Measurements from ENCODE around the gene HYAL1. TPM values are rescaled to one million over a fixed set of nuclear protein-coding genes. Genes with fewer than 3 reads are reported as not detected.
"Not testable (repeated sequence)": the region's sequence is repeated elsewhere in the genome, so short reads cannot be mapped to it uniquely, and the experiment has no call there.

HYAL1 gene
- total RNA-seq, 1 donor from 2014 or later: 1.2 TPM

GRCh38 chr3:50263478-50264382 lies 39.6 kb downstream of the HYAL1 start:
- no peak for DNase-seq (ENCODE audit: extremely low read depth, low read depth, low spot score)

- DNase-seq (ENCODE audit: extremely low read depth, low read depth, low spot score): no peak
Measured at GRCh38 chr3:50262778-50263177, 40.6 kb downstream of the HYAL1 start.

GRCh38 chr3:50262200-50262599 lies 41.2 kb downstream of the HYAL1 start:
- DNase-seq (ENCODE audit: extremely low read depth, low read depth, low spot score): not testable (repeated sequence)

- DNase-seq (ENCODE audit: extremely low read depth, low read depth, low spot score): no peak
Measured at GRCh38 chr3:50261505-50261904, 41.9 kb downstream of the HYAL1 start.

GRCh38 chr3:50260942-50261441 lies 42.4 kb downstream of the HYAL1 start:
- DNase-seq (ENCODE audit: extremely low read depth, low read depth, low spot score): no peak

GRCh38 chr3:50260027-50260941 lies 43.1 kb downstream of the HYAL1 start:
- DNase-seq (ENCODE audit: extremely low read depth, low read depth, low spot score): no peak

GRCh38 chr3:50259432-50260026 lies 43.8 kb downstream of the HYAL1 start:
- no peak for DNase-seq (ENCODE audit: extremely low read depth, low read depth, low spot score)

GRCh38 chr3:50258979-50259378 lies 44.4 kb downstream of the HYAL1 start:
- no peak for DNase-seq (ENCODE audit: extremely low read depth, low read depth, low spot score)

- DNase-seq (ENCODE audit: extremely low read depth, low read depth, low spot score): no peak
Measured at GRCh38 chr3:50258029-50258680, 45.2 kb downstream of the HYAL1 start.

- no peak for DNase-seq (ENCODE audit: extremely low read depth, low read depth, low spot score)
Measured at GRCh38 chr3:50256978-50257890, 46.1 kb downstream of the HYAL1 start.

GRCh38 chr3:50255251-50255615 lies 48.1 kb downstream of the HYAL1 start:
- DNase-seq (ENCODE audit: extremely low read depth, low read depth, low spot score): no peak

- peak; percentile 82 for DNase-seq (ENCODE audit: extremely low read depth, low read depth, low spot score)
Measured at GRCh38 chr3:50254577-50255250, 48.7 kb downstream of the HYAL1 start.

- no peak for DNase-seq (ENCODE audit: extremely low read depth, low read depth, low spot score)
Measured at GRCh38 chr3:50251220-50251619, 52.2 kb downstream of the HYAL1 start.

- DNase-seq (ENCODE audit: extremely low read depth, low read depth, low spot score): no peak
Measured at GRCh38 chr3:50250514-50250913, 52.9 kb downstream of the HYAL1 start.

Other genes with a start within 250 kb of the HYAL1 start
- gene RBM5, start 214.7 kb downstream of the HYAL1 start, total RNA-seq: 63.9 and 151 TPM in 2 replicates
- 95.6 and 106 TPM in 2 replicates for gene SEMA3F, start 148.2 kb downstream of the HYAL1 start, total RNA-seq
- gene GNAT1, start 112.0 kb downstream of the HYAL1 start, total RNA-seq: not detected in 2 replicates
- gene SLC38A3, start 98.3 kb downstream of the HYAL1 start, total RNA-seq: not detected in 2 replicates
- gene GNAI2, start 67.4 kb downstream of the HYAL1 start, total RNA-seq: 893 and 1,142 TPM in 2 replicates
- 0.34 and 2.2 TPM in 2 replicates for gene SEMA3B, start 34.4 kb downstream of the HYAL1 start, total RNA-seq
- not detected in 2 replicates for gene LSMEM2, start 24.5 kb downstream of the HYAL1 start, total RNA-seq
- gene IFRD2, start 11.1 kb downstream of the HYAL1 start, total RNA-seq: 60.3 and 72.4 TPM in 2 replicates
- 7.6 and 18.4 TPM in 2 replicates for gene HYAL3, start 4.2 kb downstream of the HYAL1 start, total RNA-seq
- 11.8 and 14.0 TPM in 2 replicates for gene NAA80, start 4.2 kb downstream of the HYAL1 start, total RNA-seq
- gene HYAL2, start 19.2 kb upstream of the HYAL1 start, total RNA-seq: 676 and 849 TPM in 2 replicates
- 28.0 and 85.3 TPM in 2 replicates for gene TUSC2, start 24.6 kb upstream of the HYAL1 start, total RNA-seq
- gene RASSF1, start 37.3 kb upstream of the HYAL1 start, total RNA-seq: 23.8 and 40.5 TPM in 2 replicates
- 0.12 and 0.44 TPM in 2 replicates for gene ZMYND10, start 42.2 kb upstream of the HYAL1 start, total RNA-seq
- 20.9 and 22.7 TPM in 2 replicates for gene NPRL2, start 47.2 kb upstream of the HYAL1 start, total RNA-seq
- gene CYB561D2, start 47.3 kb upstream of the HYAL1 start, total RNA-seq: 16.2 and 19.8 TPM in 2 replicates
- gene TMEM115, start 55.9 kb upstream of the HYAL1 start, total RNA-seq: 67.2 and 77.0 TPM in 2 replicates
- 0.10 TPM in 1 of 2 replicates, not detected in the other for gene CACNA2D2, start 200.1 kb upstream of the HYAL1 start, total RNA-seq